GM23338 (cell line): ENCODE data around the gene MAMLD1.

Experiments
- CTCF ChIP-seq, 2 experiments: fragments of 200-600 bp in 1 of 2; sonication (generic) in 1 of 2; conservative IDR thresholded peaks; 2 replicates each; pipeline versions ENCODE4 v1.5.1 to v1.6.1; 2016 to 2017; ENCODE audit warnings: antibody characterized with exemption in 2 of 2, low read depth in 2 of 2, mild to moderate bottlenecking in 2 of 2, moderate library complexity in 1 of 2
- ETS1 ChIP-seq: IDR thresholded peaks from 2 replicates; pipeline ENCODE4 v1.6.1; 2016; ENCODE audit warnings: antibody characterized with exemption
- EZH2 ChIP-seq: fragments of 200-600 bp; sonication (generic); IDR thresholded peaks from one replicate; pipeline ENCODE4 v1.8.0; 2017; ENCODE audit warnings: antibody characterized with exemption, mild to moderate bottlenecking, low read depth; ENCODE audit not compliant: unreplicated experiment
- JUNB ChIP-seq: IDR thresholded peaks from one replicate; pipeline ENCODE4 v1.6.1; 2016; ENCODE audit warnings: antibody characterized with exemption; ENCODE audit not compliant: unreplicated experiment
- POLR2AphosphoS5 ChIP-seq: IDR thresholded peaks from 2 replicates; pipeline ENCODE4 v1.6.1; 2016; ENCODE audit warnings: antibody characterized with exemption, low read depth
- ZNF331 ChIP-seq: fragments of 250-450 bp; sonication (Bioruptor Pico); IDR thresholded peaks from 2 replicates; pipeline ENCODE4 v1.5.0; 2020; ENCODE audit warnings: low read depth, mild to moderate bottlenecking, moderate library complexity

- TF ChIP-seq EZH2 (no peak), CTCF (conservative IDR thresholded peaks at IDR 0.05; ENCODE audit: low read depth in 2 of 2) (no peak), POLR2AphosphoS5 (no peak), JUNB (no peak), ZNF331 (CRISPR knock-in tag) (no peak), ETS1 (no peak)
Observed at GRCh38 chrX:150348365-150348764, 14.8 kb upstream of the MAMLD1 start.
